Progenitor cell of endocrine pancreas (in vitro differentiated cells): ENCODE data around the gene HAO1. TPM values are rescaled to one million over a fixed set of nuclear protein-coding genes. Genes with fewer than 3 reads are reported as not detected.

ENCODE experiments used
- DNase-seq: peaks from one replicate; pipeline ENCODE4 v3.0.0; 2021; ENCODE audit warnings: low spot score; ENCODE audit not compliant: unreplicated experiment
- H3K27ac Mint-ChIP-seq: 2 replicates; pipeline ENCODE4 v1.8.0; 2021; ENCODE audit warnings: mild to moderate bottlenecking, moderate library complexity, mixed read lengths
- H3K27me3 Mint-ChIP-seq: 2 replicates; pipeline ENCODE4 v1.8.0; 2021; ENCODE audit warnings: mixed read lengths
- H3K36me3 Mint-ChIP-seq: 2 replicates; pipeline ENCODE4 v1.8.0; 2022; ENCODE audit warnings: mixed read lengths; ENCODE audit not compliant: insufficient read depth
- H3K4me1 Mint-ChIP-seq: 2 replicates; pipeline ENCODE4 v1.8.0; 2021; ENCODE audit warnings: low read depth, mixed read lengths
- H3K4me3 Mint-ChIP-seq: 2 replicates; pipeline ENCODE4 v1.8.0; 2021; ENCODE audit warnings: low read depth, mild to moderate bottlenecking, moderate library complexity, mixed read lengths
- H3K9me3 Mint-ChIP-seq: 2 replicates; pipeline ENCODE4 v1.8.0; 2021; ENCODE audit warnings: low read depth, mixed read lengths
- total RNA-seq: library from RNA; stranded (reverse); gene quantifications from 2 replicates; pipeline ENCODE4 v1.2.1, GENCODE V29; 2021
- TF ChIP-seq, protein P1 (sequence below): fragments of 200-600 bp; sonication (generic); IDR thresholded peaks from one replicate; pipeline ENCODE4 v1.5.0; 2021; ENCODE audit warnings: antibody characterized with exemption, mild to moderate bottlenecking; ENCODE audit not compliant: unreplicated experiment

The HAO1 gene
- total RNA-seq, 1 donor from 2014 or later, result not detected

DNA sequence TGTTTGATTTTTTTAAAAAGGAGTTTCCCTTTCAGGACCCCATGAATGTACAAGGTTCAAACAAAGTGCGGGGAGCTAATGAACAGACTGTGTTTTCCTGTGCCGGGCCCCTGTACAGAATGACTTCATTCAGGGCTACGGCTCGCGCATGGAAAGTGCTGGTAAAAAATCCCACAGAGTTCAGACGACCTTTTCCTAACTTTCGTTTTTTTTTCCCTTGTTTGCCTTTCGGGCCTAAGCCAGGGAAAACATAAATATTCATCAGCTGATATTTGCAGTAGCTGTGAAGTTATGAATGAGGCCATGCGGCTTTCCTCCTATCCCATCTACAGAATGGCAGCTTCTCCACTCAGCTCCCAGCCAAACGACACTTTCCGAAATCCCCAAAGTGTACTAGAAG, 74.0 kb downstream of the HAO1 start:
- no peak overlapping the region for H3K27ac Mint-ChIP-seq
- DNase-seq, result no peak
- TF ChIP-seq, protein P1, sequence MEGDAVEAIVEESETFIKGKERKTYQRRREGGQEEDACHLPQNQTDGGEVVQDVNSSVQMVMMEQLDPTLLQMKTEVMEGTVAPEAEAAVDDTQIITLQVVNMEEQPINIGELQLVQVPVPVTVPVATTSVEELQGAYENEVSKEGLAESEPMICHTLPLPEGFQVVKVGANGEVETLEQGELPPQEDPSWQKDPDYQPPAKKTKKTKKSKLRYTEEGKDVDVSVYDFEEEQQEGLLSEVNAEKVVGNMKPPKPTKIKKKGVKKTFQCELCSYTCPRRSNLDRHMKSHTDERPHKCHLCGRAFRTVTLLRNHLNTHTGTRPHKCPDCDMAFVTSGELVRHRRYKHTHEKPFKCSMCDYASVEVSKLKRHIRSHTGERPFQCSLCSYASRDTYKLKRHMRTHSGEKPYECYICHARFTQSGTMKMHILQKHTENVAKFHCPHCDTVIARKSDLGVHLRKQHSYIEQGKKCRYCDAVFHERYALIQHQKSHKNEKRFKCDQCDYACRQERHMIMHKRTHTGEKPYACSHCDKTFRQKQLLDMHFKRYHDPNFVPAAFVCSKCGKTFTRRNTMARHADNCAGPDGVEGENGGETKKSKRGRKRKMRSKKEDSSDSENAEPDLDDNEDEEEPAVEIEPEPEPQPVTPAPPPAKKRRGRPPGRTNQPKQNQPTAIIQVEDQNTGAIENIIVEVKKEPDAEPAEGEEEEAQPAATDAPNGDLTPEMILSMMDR, result no peak
- no peak overlapping the region for H3K4me3 Mint-ChIP-seq
- peaks cover 6% of the 10 kb centered on the region for H3K9me3 Mint-ChIP-seq
- H3K27me3 Mint-ChIP-seq, result no peaks in the 10 kb centered on the region
- no peaks in the 10 kb centered on the region for H3K36me3 Mint-ChIP-seq
- peaks cover 5% of the 10 kb centered on the region for H3K4me1 Mint-ChIP-seq

DNA sequence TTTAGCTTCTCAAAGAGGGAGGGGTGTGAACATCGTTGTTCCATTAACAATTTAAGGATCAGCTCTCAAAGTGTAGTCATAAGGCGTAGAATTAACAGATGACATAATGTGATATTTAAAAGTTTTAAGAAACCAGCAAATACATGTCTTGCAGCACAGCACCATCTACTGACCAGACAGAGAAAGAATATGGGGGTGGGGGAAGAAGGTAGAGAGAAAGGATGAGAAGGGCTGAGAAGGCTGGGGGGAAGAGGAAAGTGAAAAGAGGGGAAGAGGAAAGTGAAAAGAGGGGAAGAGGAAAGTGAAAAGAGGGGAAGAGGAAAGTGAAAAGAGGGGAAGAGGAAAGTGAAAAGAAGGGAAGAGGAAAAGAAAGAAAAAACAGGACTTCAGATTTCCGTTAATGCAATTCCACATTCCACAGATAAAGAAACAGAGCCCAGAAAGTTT, 80.9 kb downstream of the HAO1 start:
- DNase-seq, result no peak
- Mint-ChIP-seq H3K36me3 (no peaks in the 10 kb centered on the region), H3K27me3 (no peaks in the 10 kb centered on the region), H3K4me3 (no peak overlapping the region), H3K9me3 (no peaks in the 10 kb centered on the region), H3K27ac (no peak overlapping the region), H3K4me1 (peaks cover 2% of the 10 kb centered on the region)
- TF ChIP-seq, protein P1, result peak; percentile 67

GRCh38 chr20:7858734-7859250, 81.5 kb downstream of the HAO1 start:
- TF ChIP-seq, protein P1, result no peak
- no peak overlapping the region for H3K4me3 Mint-ChIP-seq
- no peak for DNase-seq
- no peaks in the 10 kb centered on the region for H3K27me3 Mint-ChIP-seq
- H3K4me1 Mint-ChIP-seq, result peaks cover 2% of the 10 kb centered on the region
- no peaks in the 10 kb centered on the region for H3K9me3 Mint-ChIP-seq
- H3K27ac Mint-ChIP-seq, result no peak overlapping the region
- no peaks in the 10 kb centered on the region for H3K36me3 Mint-ChIP-seq

DNA sequence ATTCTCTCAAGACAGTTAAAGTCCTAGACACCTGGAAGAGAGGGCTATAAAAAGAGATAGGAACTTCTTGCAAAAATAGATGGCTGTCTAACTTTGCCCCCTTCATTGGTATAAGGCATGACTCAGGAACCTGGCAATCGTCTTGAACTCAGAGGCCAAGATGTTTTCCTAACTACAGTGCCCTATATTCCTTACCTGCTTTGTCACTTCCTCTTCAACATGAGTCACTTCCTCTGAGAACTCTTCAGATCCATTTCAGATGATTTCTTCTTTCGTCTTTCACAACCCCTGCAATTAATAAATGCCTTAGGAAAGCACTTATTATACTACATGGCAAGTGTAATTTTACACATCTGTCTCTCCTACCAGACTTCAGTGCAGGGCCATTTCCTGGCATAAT, 83.5 kb downstream of the HAO1 start:
- Mint-ChIP-seq H3K4me1 (peaks cover 2% of the 10 kb centered on the region), H3K27ac (no peak overlapping the region), H3K36me3 (no peaks in the 10 kb centered on the region), H3K27me3 (no peaks in the 10 kb centered on the region), H3K9me3 (no peaks in the 10 kb centered on the region), H3K4me3 (no peak overlapping the region)
- TF ChIP-seq, protein P1, result no peak
- no peak for DNase-seq

DNA sequence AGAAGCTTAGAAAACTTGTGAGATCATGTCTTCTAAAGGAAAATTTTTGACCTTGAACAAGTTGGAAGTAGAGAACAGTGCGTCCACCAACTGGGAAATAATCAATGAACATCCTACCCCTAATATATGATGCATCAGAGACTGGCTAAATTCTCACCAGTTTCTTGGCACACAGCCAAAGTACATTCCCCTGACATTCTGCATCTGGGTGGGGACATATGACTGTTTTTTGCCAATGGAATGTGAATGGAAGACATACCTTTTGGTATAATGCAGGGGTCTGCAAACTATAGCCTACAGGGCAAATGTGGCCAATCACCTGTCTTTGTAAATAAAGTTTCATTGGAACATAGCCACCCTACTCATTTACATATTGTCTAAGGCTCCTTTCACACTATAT, 84.7 kb downstream of the HAO1 start:
- Mint-ChIP-seq H3K4me3 (no peak overlapping the region), H3K4me1 (peaks cover 5% of the 10 kb centered on the region), H3K9me3 (no peaks in the 10 kb centered on the region), H3K36me3 (no peaks in the 10 kb centered on the region), H3K27me3 (no peaks in the 10 kb centered on the region), H3K27ac (no peak overlapping the region)
- TF ChIP-seq, protein P1, result no peak
- DNase-seq, result no peak
